ENCODE data around the gene FAM53B.
"Not testable (repeated sequence)": the region's sequence is repeated elsewhere in the genome, so short reads cannot be mapped to it uniquely, and the experiment has no call there.

The FAM53B gene

DNA sequence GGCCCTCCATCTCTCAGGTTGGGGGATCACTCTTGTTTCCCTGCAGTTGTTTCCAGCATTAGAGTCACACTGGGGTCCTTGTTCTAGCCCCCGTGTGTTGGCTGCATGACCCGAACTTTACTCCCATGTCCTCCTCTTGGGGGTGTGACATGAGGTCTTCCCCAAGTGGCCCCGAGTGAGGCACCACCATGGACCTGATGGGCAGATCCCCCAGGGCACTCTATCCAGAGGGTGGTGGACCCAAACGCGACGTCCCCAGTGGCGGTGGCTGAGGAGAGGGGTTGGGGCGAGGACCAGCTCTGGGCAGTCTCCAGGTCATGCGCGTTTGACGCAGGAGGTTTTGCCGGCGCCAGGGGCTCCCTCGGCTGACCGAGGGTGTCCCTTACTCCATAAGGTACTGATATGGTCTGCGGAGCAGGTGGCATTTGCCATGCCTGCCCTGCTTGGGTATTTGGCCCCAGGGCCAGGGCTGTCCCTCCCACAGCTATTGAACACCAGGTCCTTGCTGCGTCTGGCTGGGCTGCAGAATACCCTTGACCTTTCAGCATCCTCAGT is 150.7 kb downstream of the FAM53B start:
- DNase-seq = no peak

DNA sequence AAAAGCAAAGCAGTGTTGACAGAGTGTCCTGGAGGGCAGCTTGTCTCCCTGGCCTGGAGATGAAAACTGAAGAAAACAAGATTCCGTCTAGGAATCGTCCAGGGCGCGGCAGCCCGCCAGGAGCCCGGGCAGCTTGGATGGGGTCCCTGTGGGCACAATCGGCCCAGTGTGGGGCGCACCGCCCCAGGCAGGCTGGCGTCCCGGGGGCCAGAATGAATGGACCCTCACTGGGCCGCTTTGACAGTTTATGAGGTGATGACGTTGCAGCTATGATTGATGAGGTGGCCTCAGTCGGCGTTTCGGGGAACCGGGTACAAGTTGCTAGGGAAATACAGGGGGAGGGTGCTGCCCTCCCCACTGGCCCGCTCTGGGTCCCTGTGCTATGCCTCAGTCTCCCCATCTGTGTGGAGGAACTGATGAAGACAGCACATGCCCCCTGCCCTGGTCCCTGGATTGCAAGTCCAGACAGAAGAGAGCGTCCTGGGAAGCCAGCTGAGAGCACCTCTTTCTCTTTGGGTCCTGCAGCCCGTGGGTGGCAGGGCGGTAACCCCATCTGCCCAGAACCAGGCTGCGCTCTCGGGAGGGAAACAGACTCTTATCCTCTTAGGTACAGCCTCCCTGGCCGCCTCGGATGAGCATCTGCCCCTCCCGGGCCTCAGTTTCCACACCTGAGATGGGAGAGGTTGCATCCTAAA is 151.3 kb downstream of the FAM53B start:
- no peak for DNase-seq

DNA sequence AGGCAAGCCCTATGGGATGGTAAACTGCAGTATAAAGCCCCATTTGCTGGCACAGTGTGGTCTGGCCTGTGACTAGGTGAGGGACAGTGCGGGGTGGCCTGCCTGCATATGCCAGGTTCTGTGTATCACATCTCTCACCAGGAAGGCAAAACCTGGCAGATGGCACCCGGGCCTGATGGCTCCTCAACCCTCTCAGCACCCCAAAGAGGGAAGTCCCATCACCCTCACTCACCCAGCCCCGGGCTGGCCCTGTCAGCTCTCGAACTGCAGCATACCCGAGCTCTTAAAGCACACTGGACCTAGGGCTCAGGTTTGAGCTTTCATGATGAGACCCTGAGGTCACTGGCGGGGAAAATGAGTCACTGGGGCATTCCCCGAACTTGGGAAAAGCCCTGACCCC is 152.1 kb downstream of the FAM53B start:
- no peak for DNase-seq

DNA sequence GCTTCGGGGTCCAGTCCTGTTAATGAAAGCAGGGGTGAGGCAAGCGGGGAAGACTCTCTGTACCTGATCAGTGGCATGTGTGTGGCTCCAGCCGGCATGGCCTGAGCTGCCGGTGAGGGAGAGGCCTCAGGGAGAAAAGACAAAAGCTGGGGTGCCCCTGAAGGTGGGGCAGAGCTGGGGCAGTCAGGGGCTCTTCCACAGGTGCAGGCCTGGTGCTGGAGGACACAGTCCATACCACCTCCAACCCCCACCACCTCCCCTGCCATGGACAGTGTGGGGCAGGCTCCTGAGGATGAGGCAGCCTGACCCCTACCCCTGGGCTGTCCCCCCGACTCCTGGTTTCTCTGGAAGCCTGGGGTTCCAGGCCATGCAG is 153.1 kb downstream of the FAM53B start:
- no peak for DNase-seq

DNA sequence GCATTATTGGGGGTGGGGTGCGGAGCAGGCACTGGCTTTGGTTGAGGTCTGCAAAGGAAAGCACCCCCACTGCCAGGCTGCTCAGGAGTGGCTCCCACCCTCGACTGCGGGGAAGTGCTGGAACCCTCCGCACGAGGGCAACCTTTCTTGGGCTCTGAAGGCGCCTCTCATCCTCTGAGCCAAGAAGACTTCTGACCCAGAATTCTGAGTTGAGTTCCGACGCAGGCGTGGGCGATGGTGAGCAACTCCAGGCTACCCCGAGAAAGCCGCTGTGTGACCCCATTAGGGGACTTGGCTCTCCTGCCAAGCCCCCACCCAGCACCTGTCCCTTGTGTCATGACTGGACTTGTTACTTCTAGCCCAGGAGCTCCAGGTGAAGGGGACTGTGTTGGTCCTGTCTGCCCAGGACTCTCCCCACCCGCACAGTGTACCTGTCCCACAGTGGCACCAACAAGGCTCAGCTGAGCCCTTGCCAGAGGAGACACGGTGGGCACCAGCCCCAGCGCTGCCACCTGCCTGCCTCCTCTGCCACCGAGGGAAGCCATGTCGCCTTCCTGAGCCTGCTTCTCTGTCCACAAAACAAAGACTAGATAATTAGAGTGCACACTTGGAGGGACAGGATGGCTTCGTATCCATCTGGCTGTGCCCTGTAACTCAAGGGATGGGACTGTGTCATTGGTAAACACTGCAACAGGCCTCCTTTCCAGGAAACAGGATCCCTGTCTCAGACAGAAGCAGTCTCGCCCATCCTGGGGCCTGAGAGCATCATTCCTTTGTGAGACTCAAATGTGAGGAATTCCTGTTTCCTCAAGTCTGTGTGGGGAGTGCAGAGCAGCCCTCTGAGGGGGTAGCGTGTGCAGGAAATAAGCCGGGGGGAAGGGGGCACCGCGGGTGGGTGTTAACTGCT is 153.7 kb downstream of the FAM53B start:
- DNase-seq = no peak

DNA sequence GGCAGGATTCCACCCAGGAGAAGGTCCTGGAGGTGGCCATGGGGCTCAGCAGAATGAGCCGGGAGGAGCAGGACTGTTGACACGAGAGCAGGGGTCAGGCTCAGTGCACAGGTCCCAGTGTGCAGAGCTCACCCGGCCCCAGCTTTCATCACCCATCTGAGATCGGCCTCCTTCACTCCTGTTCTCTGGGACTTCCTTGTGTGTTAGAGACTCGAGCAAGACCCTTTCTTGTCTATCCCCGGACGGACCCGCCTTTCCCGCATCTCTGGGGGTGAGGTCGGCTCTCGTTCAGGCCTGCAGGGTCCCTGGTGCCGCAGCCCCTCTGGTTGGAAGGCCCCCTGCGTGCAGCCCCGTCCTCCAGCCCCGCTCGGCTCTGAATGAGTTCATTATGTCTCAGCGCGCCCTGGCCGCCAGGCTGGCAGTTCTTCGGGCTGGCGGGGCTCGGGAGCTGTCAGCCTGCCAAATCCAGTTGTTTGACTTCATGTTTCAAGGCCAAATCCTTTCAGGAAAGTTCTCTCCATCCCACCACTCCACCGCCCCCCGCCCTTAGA is 154.6 kb downstream of the FAM53B start:
- DNase-seq = no peak

DNA sequence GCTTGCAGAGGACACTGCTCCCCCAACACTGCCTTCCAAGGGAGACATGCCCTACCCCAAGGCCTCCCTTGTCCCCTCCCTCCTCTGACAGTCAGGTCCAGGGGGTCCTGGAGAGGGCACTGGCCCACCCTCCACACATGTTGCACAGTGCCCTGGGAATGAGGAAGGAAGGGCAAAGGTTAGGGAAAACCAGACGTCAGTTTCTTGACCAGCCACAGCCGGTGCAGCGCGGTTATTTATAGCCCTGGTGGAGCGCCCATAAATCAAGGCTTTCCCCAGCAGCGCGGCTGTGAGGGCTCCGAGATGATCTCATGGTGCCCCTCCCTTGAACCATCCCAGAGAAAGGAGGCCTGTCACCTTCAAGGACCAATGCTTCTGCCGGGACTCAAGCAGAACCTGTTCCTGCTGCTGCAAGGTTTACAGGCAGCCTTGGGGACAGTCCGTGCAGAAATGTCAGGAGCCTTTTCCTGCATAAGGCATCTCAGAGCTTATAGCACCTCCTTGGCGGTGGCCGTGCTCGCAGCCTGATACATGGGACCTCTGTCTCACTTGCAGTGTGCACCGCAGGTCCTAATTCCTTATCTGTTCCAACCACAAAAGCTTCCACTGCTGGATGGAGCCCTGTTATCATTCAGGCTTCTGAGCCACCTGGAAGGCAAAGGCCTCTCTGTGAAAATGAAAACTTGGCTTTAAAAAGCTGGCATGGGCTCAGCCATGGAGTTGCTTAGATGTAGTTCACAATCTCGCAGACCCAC is 155.3 kb downstream of the FAM53B start:
- DNase-seq = no peak

DNA sequence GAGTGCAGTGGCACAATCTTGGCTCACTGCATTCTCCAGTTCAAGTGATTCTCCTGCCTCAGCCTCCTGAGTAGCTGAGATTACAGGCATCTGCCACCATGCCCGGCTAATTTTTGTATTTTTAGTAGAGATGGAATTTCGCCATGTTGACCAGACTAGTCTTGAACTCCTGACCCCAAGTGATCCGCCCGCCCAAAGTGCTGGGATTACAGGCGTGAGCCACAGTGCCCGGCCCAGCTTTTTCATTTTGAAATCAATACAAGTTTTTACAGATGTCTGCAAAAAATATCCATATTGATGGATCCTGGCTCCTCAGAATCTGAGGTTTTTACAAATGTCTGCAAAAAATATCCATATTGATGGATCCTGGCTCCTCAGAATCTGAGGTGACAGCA is 155.8 kb downstream of the FAM53B start:
- not testable (repeated sequence) for DNase-seq

DNA sequence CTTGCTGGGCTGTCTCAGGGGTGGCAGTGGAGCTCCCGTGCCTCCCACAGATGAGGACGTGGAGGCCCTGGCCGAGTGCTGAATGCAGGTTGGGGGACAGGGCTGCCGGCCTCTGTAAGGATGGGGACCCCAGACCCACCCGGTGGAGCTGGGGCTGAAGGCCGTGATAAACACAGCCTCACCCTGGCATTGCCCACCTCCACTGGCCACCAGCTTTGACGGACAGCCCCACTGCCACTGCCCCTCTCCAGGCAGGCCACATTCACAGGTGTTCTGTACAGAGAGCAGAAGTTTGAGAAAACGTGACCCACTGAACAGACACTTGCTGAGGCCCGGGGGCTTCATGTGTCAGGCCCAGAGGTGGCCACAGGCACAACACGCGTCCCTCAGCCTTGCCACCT is 156.4 kb downstream of the FAM53B start:
- no peak for DNase-seq

DNA sequence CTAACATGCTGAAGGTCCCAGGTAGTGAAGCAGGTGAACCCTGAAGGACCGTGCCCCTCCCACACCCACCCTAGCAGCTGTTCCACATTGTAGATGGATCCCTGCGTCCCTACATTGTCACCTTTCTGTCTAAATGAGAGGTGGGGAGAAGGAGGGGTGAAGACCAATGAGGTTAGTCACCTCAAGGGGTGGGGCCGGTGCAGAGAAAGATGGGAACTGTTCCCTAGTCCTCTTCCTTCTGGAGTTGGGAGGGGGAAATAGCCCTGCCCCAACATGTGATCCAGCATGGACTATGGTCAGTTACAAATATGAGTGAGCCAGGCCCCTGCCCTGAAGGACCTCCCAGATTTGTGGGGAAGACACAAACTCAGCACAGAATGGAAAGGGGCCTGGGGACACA is 158.0 kb downstream of the FAM53B start:
- DNase-seq = no peak

DNA sequence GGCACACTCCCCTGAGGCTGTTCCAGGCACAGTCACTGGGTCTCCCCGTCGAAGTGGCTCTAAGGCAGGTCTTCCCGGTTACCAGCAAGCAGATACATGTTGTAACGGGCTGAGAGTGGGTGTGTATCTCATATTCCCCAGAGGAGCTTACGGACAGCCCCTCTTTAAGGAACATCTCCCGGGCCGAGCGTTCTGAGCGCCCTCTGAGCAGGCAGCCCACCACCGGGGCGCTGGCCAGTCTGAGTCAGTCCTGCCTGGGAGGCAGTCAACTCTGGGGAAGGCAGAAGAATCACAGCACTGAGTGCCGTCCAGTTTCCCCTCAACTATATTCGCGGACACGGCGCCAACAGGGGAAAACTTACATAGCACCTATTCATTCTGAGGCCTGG is 165.2 kb downstream of the FAM53B start:
- DNase-seq = no peak

DNA sequence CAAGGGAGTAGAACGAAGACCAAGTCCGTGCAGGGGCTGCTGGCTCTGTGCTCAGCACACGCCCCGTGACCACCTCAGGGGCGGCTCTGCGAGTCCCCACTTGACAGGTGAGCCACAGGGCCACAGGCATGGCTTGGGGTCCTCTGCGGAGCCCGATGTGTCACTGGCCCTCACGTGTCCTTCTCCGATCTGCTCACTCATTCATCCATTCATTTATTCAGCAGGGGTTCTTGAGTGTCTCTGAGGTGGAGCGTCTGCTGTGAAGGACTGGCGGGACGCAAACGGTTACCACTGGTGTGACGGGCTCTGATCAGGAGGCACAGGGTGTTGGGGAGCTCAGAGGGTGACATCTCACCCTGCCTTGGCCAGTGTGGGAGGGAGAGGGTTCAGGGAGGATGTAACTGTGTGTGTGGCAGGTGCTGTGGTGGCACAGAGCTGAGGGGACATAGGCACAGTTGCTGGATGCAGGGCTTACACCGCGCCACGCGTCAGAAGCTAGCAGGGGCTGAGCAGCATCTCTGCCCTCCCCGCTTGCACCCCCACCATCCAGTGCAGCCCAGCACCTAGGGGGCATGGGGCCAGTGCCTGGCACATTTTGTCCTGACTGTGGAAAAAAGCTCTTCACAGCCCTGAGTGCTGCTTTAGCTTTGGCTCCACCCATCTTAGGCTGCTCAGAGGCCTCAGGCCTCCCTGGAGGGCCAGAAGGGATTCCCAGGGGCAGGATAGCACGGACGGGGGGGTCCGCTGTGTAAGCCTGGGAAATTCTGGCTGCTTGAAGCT is 165.8 kb downstream of the FAM53B start:
- no peak for DNase-seq

DNA sequence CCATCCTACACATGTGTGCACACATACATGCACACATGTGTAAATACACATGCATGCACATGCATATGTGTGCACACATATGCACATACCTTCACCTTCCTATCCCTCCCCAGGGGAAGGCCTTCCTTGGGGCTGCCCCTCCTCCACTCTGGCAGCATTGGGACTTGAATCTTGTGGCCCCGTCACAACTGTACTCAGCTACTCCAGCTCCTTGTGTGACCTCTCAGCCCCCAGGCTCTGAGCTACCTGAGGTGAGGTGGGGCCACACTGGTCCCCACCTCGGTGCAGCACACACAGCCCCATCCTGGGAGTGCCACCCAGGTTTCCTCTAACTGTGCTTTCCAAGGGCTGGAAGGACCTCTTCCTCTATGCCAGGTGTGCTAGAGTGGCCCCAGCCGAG is 166.5 kb downstream of the FAM53B start:
- DNase-seq = no peak

DNA sequence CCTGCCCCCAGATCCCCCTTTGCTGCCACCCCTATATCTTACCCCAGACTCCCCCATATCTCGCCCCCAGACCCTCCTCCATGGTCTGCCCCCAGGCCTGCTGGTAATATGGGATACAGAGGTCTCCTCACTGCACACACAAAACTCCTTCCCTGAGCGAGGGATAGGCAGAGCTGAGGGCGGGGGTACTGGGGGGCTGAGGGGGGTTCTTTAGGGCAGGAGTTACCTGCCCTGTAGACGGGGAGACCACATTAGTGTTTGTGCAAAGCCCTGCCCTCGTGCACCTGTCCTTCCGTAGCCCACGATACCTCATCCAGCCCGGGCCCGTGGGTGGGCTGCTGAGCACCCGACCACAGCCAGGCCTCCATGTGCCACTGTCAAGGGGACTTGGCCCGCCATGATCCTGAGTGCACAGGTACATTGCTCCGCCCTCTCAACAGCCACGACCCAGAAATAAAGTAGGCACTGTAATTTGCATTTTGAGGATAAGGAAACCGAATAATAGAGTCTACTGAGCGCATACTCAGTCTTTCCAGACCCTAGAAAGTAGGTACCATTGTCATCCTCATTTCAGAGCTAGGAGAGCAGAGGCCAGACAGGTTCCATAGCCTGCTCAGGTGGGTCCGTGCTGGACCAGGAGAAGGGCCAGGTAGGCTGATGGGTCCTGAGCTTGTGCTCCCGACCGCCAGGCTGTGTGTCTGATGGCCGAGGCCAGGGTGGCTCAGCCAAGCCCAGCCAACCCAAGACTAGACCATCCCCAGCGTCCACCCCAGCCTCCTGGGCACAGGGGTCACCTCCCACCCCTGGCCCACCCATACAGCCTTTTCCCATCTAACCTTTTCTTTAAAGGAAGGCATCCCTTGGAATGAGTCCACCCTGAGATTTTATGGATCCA is 167.4 kb downstream of the FAM53B start:
- no peak for DNase-seq

DNA sequence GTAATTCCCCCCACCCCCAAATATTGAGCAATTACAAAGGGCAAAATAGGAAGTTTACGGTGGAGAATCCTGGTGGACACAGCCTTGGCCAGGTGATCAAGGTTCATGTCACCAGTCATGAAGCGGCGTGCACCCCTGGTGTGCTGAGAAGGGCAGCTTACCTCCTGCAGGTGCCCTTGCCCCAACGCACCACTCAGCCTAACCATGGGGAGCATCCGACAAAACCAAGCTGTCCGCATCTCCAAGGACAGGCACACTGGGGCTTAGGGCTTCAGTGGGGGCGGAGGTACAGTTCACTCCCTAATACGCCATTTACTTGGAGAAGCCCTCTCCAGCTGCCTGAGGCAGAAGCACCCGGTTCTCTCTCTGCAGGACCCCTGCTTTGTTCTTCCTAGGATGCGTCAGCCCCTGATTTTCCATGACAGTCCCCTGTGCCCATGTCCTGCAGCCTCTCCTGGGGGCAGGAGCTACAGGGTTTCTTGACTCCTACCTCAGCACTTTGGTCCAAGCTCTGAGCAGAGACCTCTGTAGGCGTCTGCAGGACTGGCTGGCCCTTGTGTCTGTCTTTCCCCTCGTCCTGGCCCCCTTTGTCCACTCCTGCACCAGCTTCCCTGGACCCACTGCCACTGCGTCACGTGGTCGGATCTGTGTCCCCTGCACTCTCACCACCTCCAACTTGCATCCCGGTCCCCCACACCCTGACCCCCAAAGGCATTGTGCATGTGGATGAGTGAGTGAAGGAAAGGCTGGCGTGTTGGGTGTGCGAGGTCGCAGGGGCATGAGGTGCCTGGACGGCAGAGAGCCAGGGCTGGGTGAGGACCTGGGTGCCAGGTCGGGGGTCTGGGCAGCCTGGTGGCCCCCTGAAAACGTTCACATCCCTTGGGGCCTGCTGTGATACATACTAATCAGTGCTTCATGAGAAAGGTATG is 168.8 kb downstream of the FAM53B start:
- DNase-seq = no peak

DNA sequence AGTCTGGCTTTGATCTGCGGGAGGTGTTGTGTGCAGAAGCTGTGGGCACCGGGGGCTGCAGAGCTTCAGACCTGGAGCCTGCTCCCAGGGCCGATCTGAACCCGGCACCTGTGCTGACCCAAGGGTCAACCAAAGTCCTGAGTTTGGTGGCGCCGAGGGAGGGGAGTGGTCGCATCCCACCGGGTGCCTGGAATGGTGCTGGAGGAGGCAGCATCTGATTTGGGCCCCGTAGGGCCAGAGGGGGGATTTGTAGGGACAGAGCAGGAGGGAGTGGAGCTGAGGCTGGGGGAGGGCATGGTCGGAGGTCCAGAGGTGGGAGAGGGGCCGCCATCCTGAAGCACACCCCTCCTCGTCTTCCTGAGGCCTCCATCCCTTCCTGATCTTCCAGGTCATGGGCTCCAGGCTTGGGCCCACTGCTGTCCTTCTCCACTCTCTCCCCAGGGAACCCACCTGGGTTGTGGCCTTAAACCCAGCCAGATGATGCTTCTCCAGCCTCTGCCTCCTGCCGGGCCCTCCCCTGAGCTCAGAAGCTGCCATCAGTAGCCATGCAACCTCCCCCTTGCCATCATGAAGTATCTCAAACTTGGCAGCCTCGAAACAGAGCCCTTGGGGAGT is 169.6 kb downstream of the FAM53B start:
- no peak for DNase-seq

DNA sequence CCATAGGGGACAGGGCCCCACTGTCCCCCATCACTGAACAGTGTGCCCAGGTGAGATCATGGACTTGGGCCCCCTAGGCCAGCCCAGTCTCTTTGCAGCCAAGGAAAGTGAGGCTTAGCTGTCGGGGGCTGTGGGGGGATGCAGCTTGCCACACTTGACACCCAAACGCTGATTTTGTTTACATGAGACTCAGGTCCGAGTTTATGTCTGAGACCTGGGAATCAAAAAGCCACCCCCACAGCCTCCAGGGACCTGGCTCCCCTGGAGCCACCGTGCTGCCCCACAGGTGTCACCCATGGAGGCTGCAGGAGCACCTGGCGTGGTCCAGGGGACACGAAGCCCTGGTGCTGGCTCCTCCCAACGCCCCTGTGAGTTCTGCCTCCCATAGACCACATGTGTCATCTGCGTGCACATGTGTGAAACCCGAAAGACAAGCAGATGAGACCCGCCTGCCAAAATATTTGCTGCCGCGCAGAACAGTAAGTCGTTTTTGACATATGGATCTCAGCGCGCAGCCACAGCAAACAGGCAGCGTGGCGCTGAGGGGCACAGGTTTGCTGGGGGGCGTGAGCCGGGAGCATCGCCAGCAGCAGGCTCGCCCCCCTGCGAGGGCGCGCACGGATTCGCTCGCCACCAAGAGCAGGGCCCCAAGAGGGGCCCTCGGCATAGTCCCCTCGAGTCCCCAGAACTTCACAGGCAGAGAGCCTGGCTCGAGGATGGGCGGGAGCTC is 170.3 kb downstream of the FAM53B start:
- no peak for DNase-seq

DNA sequence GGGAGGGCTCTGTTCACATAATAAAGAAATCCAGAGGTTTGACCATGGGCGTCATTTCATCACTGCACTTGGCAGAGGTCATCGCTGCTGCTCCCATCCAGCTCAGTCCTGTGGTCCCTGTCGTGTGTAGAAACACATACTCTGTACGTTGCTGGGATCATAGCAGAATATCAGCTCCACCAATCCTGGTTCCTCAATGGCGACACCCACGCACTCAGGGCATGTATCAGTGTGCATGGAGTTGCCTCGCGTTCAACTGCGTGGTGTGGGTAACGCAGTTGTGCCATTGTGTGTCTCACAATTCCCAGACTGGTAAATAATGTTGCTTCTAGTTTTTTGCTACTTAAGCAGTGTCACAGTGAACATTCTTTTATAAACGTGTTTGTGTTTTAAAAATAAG is 171.4 kb downstream of the FAM53B start:
- no peak for DNase-seq

DNA sequence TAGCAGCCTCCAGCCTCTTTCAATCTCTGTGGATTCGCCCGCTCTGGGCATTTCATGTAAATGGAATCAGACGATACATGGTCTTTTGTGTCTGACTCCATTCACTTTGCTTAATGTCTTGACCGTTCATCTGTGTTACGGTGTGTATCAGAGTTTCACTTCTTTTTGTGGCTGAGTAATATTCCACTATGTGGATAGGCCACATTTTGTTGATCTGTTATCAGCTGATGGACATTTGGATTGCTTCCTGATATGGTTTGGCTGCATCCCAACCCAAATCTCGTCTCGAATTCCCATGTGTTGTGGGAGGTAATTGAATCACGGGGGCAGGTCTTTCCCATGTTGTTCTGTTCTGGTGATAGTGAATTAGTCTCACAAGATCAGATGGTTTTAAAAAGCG is 173.5 kb downstream of the FAM53B start:
- no peak for DNase-seq

All from activated effector memory CD4-positive, alpha-beta T cell treated with Interleukin-2 at 50 U/mL for 16 hours (primary cell).